ENCODE measurements around the gene ERMARD. TPM values are rescaled to one million over a fixed set of nuclear protein-coding genes. Genes with fewer than 3 reads are reported as not detected.

Gene ERMARD
- total RNA-seq, 1 experiment from 2014 or later, result 25.3 TPM

- no peak for DNase-seq
- Histone ChIP-seq H3K4me1 (peaks cover 16% of the 10 kb centered on the region), H3K36me3 (ENCODE audit: control insufficient read depth, insufficient read depth, low read length) (0 out of 2 replicates have a peak, but pooled peaks cover 2% of the 10 kb centered on the region), H3K4me3 (ENCODE audit: low read depth, low read length) (no peak overlapping the region), H3K27me3 (replicated peaks; ENCODE audit: control insufficient read depth, insufficient read depth, low read length) (no peaks in the 10 kb centered on the region), H3K9me3 (no peaks in the 10 kb centered on the region)
- ChIA-PET CTCF (no interaction called here), POLR2A (no interaction called here)
- BruUV-seq (replicated peaks), result no TSS peak
- Mint-ChIP-seq H3K9me3 (ENCODE audit: unreplicated experiment) (no peaks in the 10 kb centered on the region), H3K27me3 (ENCODE audit: insufficient read depth, unreplicated experiment) (no peaks in the 10 kb centered on the region), H3K4me3 (ENCODE audit: unreplicated experiment) (no peak overlapping the region), H3K4me1 (ENCODE audit: low read depth, unreplicated experiment) (peaks cover 5% of the 10 kb centered on the region), H3K36me3 (ENCODE audit: insufficient read depth, unreplicated experiment) (peaks cover 60% of the 10 kb centered on the region), H3K27ac (ENCODE audit: unreplicated experiment) (no peak overlapping the region)
- intact Hi-C loops (cut with micrococcal nuclease; ENCODE audit: unreplicated experiment), result no loop called here
- TF ChIP-seq CTCF (IDR thresholded peaks at IDR 0.05; ENCODE audit: insufficient read depth in 1 of 2, low read depth in 1 of 2, low read length in 1 of 2, severe bottlenecking in 1 of 2, unreplicated experiment in 1 of 2), result no peak
Measured at GRCh38 chr6:169719117-169719516, 32.3 kb upstream of the ERMARD start.

GRCh38 chr6:169720207-169720855 is 31.1 kb upstream of the ERMARD start:
- Mint-ChIP-seq H3K27ac (ENCODE audit: unreplicated experiment) (no peak overlapping the region), H3K9me3 (ENCODE audit: unreplicated experiment) (no peaks in the 10 kb centered on the region), H3K27me3 (ENCODE audit: insufficient read depth, unreplicated experiment) (no peaks in the 10 kb centered on the region), H3K4me1 (ENCODE audit: low read depth, unreplicated experiment) (peaks cover 5% of the 10 kb centered on the region), H3K36me3 (ENCODE audit: insufficient read depth, unreplicated experiment) (peaks cover 56% of the 10 kb centered on the region), H3K4me3 (ENCODE audit: unreplicated experiment) (no peak overlapping the region)
- Histone ChIP-seq H3K4me1 (peaks cover 16% of the 10 kb centered on the region), H3K4me3 (ENCODE audit: low read depth, low read length) (no peak overlapping the region), H3K27me3 (replicated peaks; ENCODE audit: control insufficient read depth, insufficient read depth, low read length) (no peaks in the 10 kb centered on the region), H3K36me3 (ENCODE audit: control insufficient read depth, insufficient read depth, low read length) (no peaks in the 10 kb centered on the region), H3K9me3 (no peaks in the 10 kb centered on the region)
- ChIA-PET CTCF (no interaction called here), POLR2A (no interaction called here)
- peak in 1 of 2 experiments; percentile 4 for TF ChIP-seq CTCF (IDR thresholded peaks at IDR 0.05; ENCODE audit: insufficient read depth in 1 of 2, low read depth in 1 of 2, low read length in 1 of 2, severe bottlenecking in 1 of 2, unreplicated experiment in 1 of 2)
- no TSS peak for BruUV-seq (replicated peaks)
- intact Hi-C loops (cut with micrococcal nuclease; ENCODE audit: unreplicated experiment), result loop anchor here (5.0 kb wide), 1 partner anchor 562 kb away; no protein-coding TSS in a partner anchor
- DNase-seq, result no peak

GRCh38 chr6:169722362-169723199 is 28.8 kb upstream of the ERMARD start:
- POLR2A ChIA-PET, result interaction anchor here (0.6 kb wide), 1 partner anchor 21 kb away, joined by 5 read pairs; no protein-coding TSS in a partner anchor
- BruUV-seq (replicated peaks), result TSS peak; percentile 34
- Mint-ChIP-seq H3K27me3 (ENCODE audit: insufficient read depth, unreplicated experiment) (no peaks in the 10 kb centered on the region), H3K4me3 (ENCODE audit: unreplicated experiment) (peak overlapping the region; percentile 89), H3K36me3 (ENCODE audit: insufficient read depth, unreplicated experiment) (peaks cover 37% of the 10 kb centered on the region), H3K4me1 (ENCODE audit: low read depth, unreplicated experiment) (peaks cover 20% of the 10 kb centered on the region), H3K9me3 (ENCODE audit: unreplicated experiment) (no peaks in the 10 kb centered on the region), H3K27ac (ENCODE audit: unreplicated experiment) (peak overlapping the region; percentile 75)
- no peaks in the 10 kb centered on the region for H3K36me3 ChIP-seq (ENCODE audit: control insufficient read depth, insufficient read depth, low read length)
- peaks cover 22% of the 10 kb centered on the region for H3K4me1 ChIP-seq
- TF ChIP-seq CTCF (IDR thresholded peaks at IDR 0.05; ENCODE audit: insufficient read depth in 1 of 2, low read depth in 1 of 2, low read length in 1 of 2, severe bottlenecking in 1 of 2, unreplicated experiment in 1 of 2), result no peak
- DNase-seq, result peak in 1 of 2 experiments; percentile 36
- no peaks in the 10 kb centered on the region for H3K9me3 ChIP-seq
- intact Hi-C loops (cut with micrococcal nuclease; ENCODE audit: unreplicated experiment), result loop anchor here (5.0 kb wide), 1 partner anchor 560 kb away; no protein-coding TSS in a partner anchor
- H3K4me3 ChIP-seq (ENCODE audit: low read depth, low read length), result peak overlapping the region; percentile 77
- H3K27me3 ChIP-seq (replicated peaks; ENCODE audit: control insufficient read depth, insufficient read depth, low read length), result no peaks in the 10 kb centered on the region
- CTCF ChIA-PET, result no interaction called here

Data from Caco-2 (cell line).